K562 (cell line): ENCODE measurements around the gene COL4A1. TPM values are rescaled to one million over a fixed set of nuclear protein-coding genes. Genes with fewer than 3 reads are reported as not detected.

Source experiments
- ATAC-seq: fragments of 200-7000 bp; cut with Tn5 transposase; 3 replicates; pipeline ENCODE4 v1.9.1; 2020; ENCODE audit warnings: moderate library complexity
- BruUV-seq: library from RNA; stranded (reverse); fragments of 400-500 nt; replicated peaks from 2 replicates; lab custom pipeline; 2021; lab: Mats Ljungman, UMichigan
- CTCF ChIA-PET: fragments of 300-600 bp; formaldehyde crosslinking; extraction: SDS; loops from one replicate; lab custom pipeline; 2021; ENCODE audit warnings: low intra/inter-chr PET ratio; lab: Yijun Ruan, JAX
- POLR2A ChIA-PET: fragments of 300-600, 350-650 bp; sonication (Branson Sonifier 250); formaldehyde crosslinking; extraction: SDS; loops from one replicate; lab custom pipeline; 2021; ENCODE audit warnings: antibody characterized with exemption, inconsistent platforms; lab: Yijun Ruan, JAX
- DNase-seq, 4 experiments: peaks; one replicate each; pipeline versions ENCODE4 v3.0.0 to v3.0.0-alpha.2; 2011 to 2018; ENCODE audit warnings: low spot score in 3 of 4, mixed read lengths in 3 of 4; ENCODE audit errors: extremely low read depth in 1 of 4
- FAIRE-seq: peaks from 2 replicates; lab custom pipeline; 2011; peaks lifted over from hg19 to GRCh38; lab: Jason Lieb, UNC
- H2AFZ ChIP-seq: 2 replicates; pipeline ENCODE4 v1.6.0; 2011; ENCODE audit warnings: low read depth, low read length, control low read depth, inconsistent platforms
- H3K27ac ChIP-seq: fragments of 200-600 bp; 3 replicates; pipeline ENCODE4 v1.8.0; 2011; ENCODE audit warnings: low read depth, mild to moderate bottlenecking, control low read depth, inconsistent platforms, low read length, moderate library complexity, mixed read lengths; ENCODE audit errors: extremely low read depth
- H3K27me3 ChIP-seq, 2 experiments: fragments of 300-600 bp in 1 of 2; 2 replicates in 1 of 2; 3 replicates in 1 of 2; pipeline versions ENCODE4 v1.6.0 to v1.8.0; 2011; ENCODE audit warnings: inconsistent platforms in 2 of 2, low read length in 2 of 2, mild to moderate bottlenecking in 1 of 2, mixed read lengths in 1 of 2, moderate library complexity in 1 of 2; ENCODE audit not compliant: control insufficient read depth in 2 of 2, insufficient read depth in 2 of 2
- H3K36me3 ChIP-seq: fragments of 300-600 bp; 3 replicates; pipeline ENCODE4 v1.8.0; 2011; ENCODE audit warnings: mild to moderate bottlenecking, low read length, inconsistent platforms; ENCODE audit not compliant: control insufficient read depth, insufficient read depth
- H3K4me1 ChIP-seq, 2 experiments: fragments of 200-600 bp in 1 of 2; replicated peaks in 1 of 2; 2 replicates in 1 of 2; 3 replicates in 1 of 2; pipeline versions ENCODE4 v1.5.1 to v1.8.0; 2011; ENCODE audit warnings: inconsistent platforms in 2 of 2, low read length in 2 of 2, mild to moderate bottlenecking in 1 of 2, mixed read lengths in 1 of 2, moderate library complexity in 1 of 2; ENCODE audit not compliant: control insufficient read depth in 2 of 2, insufficient read depth in 2 of 2
- H3K4me2 ChIP-seq: 2 replicates; pipeline ENCODE4 v1.6.1; 2011; ENCODE audit warnings: low read length, control low read depth, inconsistent platforms, mixed read lengths; ENCODE audit not compliant: insufficient read depth
- H3K4me3 ChIP-seq: fragments of 200-600 bp; sonication (generic), shearing (Covaris generic); 2 replicates; pipeline ENCODE4 v1.5.1; 2016; ENCODE audit warnings: control low read depth, inconsistent platforms
- H3K79me2 ChIP-seq: fragments of 200-600 bp; 3 replicates; pipeline ENCODE4 v1.8.0; 2011; ENCODE audit warnings: low read length, inconsistent platforms; ENCODE audit not compliant: control insufficient read depth, insufficient read depth
- H3K9ac ChIP-seq, 2 experiments: 2 replicates each; pipeline versions ENCODE4 v1.6.0 to v1.6.1; 2011; ENCODE audit warnings: low read depth in 2 of 2, low read length in 2 of 2, control low read depth in 1 of 2, inconsistent platforms in 1 of 2, mild to moderate bottlenecking in 1 of 2, mixed read lengths in 1 of 2; ENCODE audit not compliant: insufficient read depth in 1 of 2
- H3K9me1 ChIP-seq: one replicate; pipeline ENCODE4 v1.6.0; 2011; ENCODE audit warnings: inconsistent platforms, mild to moderate bottlenecking, low read length, moderate library complexity; ENCODE audit not compliant: control insufficient read depth, insufficient read depth
- H3K9me3 ChIP-seq: replicated peaks from 2 replicates; pipeline ENCODE4 v1.5.1; 2011; ENCODE audit warnings: low read depth, low read length, inconsistent platforms; ENCODE audit not compliant: control insufficient read depth, insufficient read depth
- H4K20me1 ChIP-seq: replicated peaks from 2 replicates; pipeline ENCODE4 v1.6.1; 2011; ENCODE audit warnings: low read length, inconsistent platforms, mixed read lengths; ENCODE audit not compliant: control insufficient read depth, insufficient read depth
- CHCHD3 ChIP-seq: fragments of 250-450 bp; sonication (Bioruptor Pico); IDR thresholded peaks from 2 replicates; pipeline ENCODE4 v2.1.2; 2022; ENCODE audit warnings: mild to moderate bottlenecking
- EZH2 ChIP-seq: IDR thresholded peaks from 2 replicates; pipeline ENCODE4 v1.6.1; 2012; ENCODE audit warnings: low read depth, mild to moderate bottlenecking, inconsistent platforms, low read length, borderline replicate concordance
- MAFF ChIP-seq: IDR thresholded peaks from 2 replicates; pipeline ENCODE4 v1.6.1; 2012; ENCODE audit warnings: low read length, improper control_type of control experiment
- MTA1 ChIP-seq: fragments of 450-650 bp; IDR thresholded peaks from 2 replicates; pipeline ENCODE4 v1.6.1; 2017; ENCODE audit warnings: borderline replicate concordance
- MYC ChIP-seq, 2 experiments: fragments of 250-450 bp in 1 of 2; sonication (Bioruptor Pico) in 1 of 2; IDR thresholded peaks; 2 replicates each; pipeline versions ENCODE4 v1.5.1 to v1.6.1; 2012 to 2021; ENCODE audit warnings: low read depth in 2 of 2, borderline replicate concordance in 1 of 2, improper control_type of control experiment in 1 of 2, low read length in 1 of 2, mild to moderate bottlenecking in 1 of 2, moderate library complexity in 1 of 2
- TOE1 ChIP-seq, 2 experiments: fragments of 450-650 bp in 1 of 2; sonication (generic) in 1 of 2; formaldehyde crosslinking in 1 of 2; IDR thresholded peaks; 2 replicates each; pipeline versions ENCODE4 v1.7.1 to v1.8.0; 2016 to 2022; ENCODE audit warnings: borderline replicate concordance in 2 of 2, mild to moderate bottlenecking in 2 of 2, antibody characterized with exemption in 1 of 2, inconsistent platforms in 1 of 2, low read depth in 1 of 2, missing genetic modification reagents in 1 of 2, moderate library complexity in 1 of 2
- ZKSCAN3 ChIP-seq: fragments of 250-450 bp; sonication (Bioruptor Pico); IDR thresholded peaks from 2 replicates; pipeline ENCODE4 v1.4.0; 2020
- ZNF695 ChIP-seq: fragments of 450-650 bp; formaldehyde crosslinking; IDR thresholded peaks from 2 replicates; pipeline ENCODE4 v1.4.0; 2020; ENCODE audit warnings: mild to moderate bottlenecking, moderate library complexity
- WGBS: fragments of 100-300 bp; shearing (Covaris generic); methylation state at CpG from one replicate; pipeline ENCODE4 v1.1.6; 2016; ENCODE audit warnings: low coverage, mixed read lengths; ENCODE audit not compliant: insufficient coverage; ENCODE audit errors: missing lambda C conversion rate; 5-methylcytosine and 5-hydroxymethylcytosine counted together
- in situ Hi-C: fragments of 300-500 bp; cut with MboI; formaldehyde crosslinking; loops from 4 replicates; pipeline ENCODE4 v1.15.0; 2018; ENCODE audit warnings: inconsistent platforms, mixed read lengths
- intact Hi-C: fragments of 100-400 bp; cut with micrococcal nuclease; formaldehyde crosslinking; loops from 2 replicates; pipeline ENCODE4 v1.14.2; 2022
- polyA plus RNA-seq, 8 experiments: library from polyadenylated mRNA; depleted of rRNA in 4 of 8; stranded (reverse) in 5 of 8; unstranded in 3 of 8; fragments of >200 nt; fragmentation: Nextera tagmentation in 2 of 8; fragmentation: Illumina TruSeq in 1 of 8; extraction: Ambion mirVana in 2 of 8; extraction: Trizol in 1 of 8; gene quantifications; 2 replicates each; pipeline versions ENCODE4 v1.2.1 to v1.2.3, GENCODE V29; 2011 to 2014; ENCODE audit warnings: inconsistent platforms in 1 of 8, missing spikeins in 1 of 8
- total RNA-seq, 7 experiments: library from RNA; depleted of rRNA in 6 of 7; stranded (reverse); fragments of >200 nt in 6 of 7; fragmentation: Illumina TruSeq in 2 of 7; extraction: Trizol in 2 of 7; gene quantifications; 2 replicates each; pipeline versions ENCODE4 v1.2.1 to v1.2.3, GENCODE V29; 2011 to 2021; ENCODE audit warnings: low replicate concordance in 1 of 7
- TF ChIP-seq, protein P1 (sequence below), 2 experiments: fragments of 450-650 bp in 1 of 2; IDR thresholded peaks; 2 replicates each; pipeline ENCODE4 v1.6.1; 2011 to 2017; ENCODE audit warnings: low read depth in 2 of 2, antibody characterized with exemption in 1 of 2, borderline replicate concordance in 1 of 2, low read length in 1 of 2, mild to moderate bottlenecking in 1 of 2, mixed read lengths in 1 of 2; ENCODE audit not compliant: control insufficient read depth in 1 of 2
- TF ChIP-seq, protein P2 (sequence below), 2 experiments: IDR thresholded peaks in 1 of 2; conservative IDR thresholded peaks in 1 of 2; 2 replicates each; pipeline ENCODE4 v1.6.1; 2016; ENCODE audit warnings: low read depth in 2 of 2, mild to moderate bottlenecking in 1 of 2, missing compliant biosample characterization in 1 of 2, missing genetic modification characterization in 1 of 2, moderate library complexity in 1 of 2
- TF ChIP-seq, protein P3 (sequence below): fragments of 450-650 bp; formaldehyde crosslinking; IDR thresholded peaks from 2 replicates; pipeline ENCODE4 v1.4.0; 2020; ENCODE audit warnings: mild to moderate bottlenecking, mixed read lengths

Gene COL4A1
- total and polyA plus RNA-seq, 9 of the 15 experiments (the other 6 are each of a cell fraction or from before 2014, with no cell fraction given), result 0.35 TPM; not detected in 8

DNA sequence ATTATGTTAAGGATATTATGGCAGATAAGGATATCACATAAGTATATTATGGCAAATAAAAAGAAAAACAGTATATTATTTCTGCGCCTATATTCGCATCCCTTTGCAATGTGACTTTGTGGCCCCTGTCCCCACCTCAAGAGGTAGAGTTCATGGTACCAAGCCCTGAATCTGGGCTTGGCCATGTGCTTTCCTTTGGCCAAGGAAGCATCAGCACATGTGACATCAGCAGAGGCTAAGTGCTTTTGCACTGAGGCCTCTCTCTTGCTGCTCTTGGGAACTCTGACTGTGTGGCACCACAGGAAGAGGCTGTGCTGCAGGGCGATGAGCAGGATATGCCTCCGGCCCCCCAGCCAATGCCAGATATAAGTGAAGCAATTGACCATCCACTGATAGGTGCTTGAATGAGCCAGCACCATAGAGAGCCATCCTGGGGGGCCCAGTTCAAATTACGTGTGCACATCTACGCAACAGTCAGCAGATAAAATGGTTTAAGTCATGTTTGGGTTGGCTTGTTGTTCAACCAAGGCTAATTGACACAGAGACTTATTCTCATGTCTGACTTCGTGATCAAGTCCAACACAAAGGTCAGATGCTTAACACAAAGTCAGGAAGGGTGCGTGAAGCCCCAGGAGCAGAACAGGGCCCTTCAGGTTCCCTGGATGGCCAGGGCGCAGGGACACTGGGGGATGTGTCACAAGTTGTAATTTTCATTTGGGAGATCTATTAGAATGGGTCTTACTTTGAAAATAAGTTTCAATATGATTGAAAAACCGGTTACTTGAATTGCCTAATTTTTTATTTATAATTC lies 173.3 kb downstream of the COL4A1 start:
- no peak overlapping the region for H3K27ac ChIP-seq
- no peak overlapping the region for H2AFZ ChIP-seq
- H3K4me2 ChIP-seq, result no peak overlapping the region
- no peaks in the 10 kb centered on the region for H3K9me3 ChIP-seq
- DNase-seq (no peak), FAIRE-seq (no peak), ATAC-seq (no peak)
- POLR2A ChIA-PET, result no interaction called here
- H3K79me2 ChIP-seq, result no peaks in the 10 kb centered on the region
- H3K4me1 ChIP-seq, result peaks cover 2 to 8% of the 10 kb centered on the region in 2 experiments; a peak in 3 of 5 replicates
- in situ Hi-C loops, result no loop called here
- H4K20me1 ChIP-seq, result no peaks in the 10 kb centered on the region
- H3K36me3 ChIP-seq, result no peaks in the 10 kb centered on the region
- CTCF ChIA-PET, result no interaction called here
- H3K4me3 ChIP-seq, result no peak overlapping the region
- no peaks in the 10 kb centered on the region for H3K9me1 ChIP-seq
- no peak overlapping the region for H3K9ac ChIP-seq
- H3K27me3 ChIP-seq, result peaks cover 0 to 41% of the 10 kb centered on the region in 2 experiments; a peak in 3 of 5 replicates
- no TSS peak for BruUV-seq
- WGBS, result 0% methylated on average over 8 of the region's 10 CpGs
- no peak for TF ChIP-seq ZKSCAN3 (CRISPR knock-in tag)
- no peak for TF ChIP-seq CHCHD3 (CRISPR knock-in tag)
- TF ChIP-seq, protein P1, sequence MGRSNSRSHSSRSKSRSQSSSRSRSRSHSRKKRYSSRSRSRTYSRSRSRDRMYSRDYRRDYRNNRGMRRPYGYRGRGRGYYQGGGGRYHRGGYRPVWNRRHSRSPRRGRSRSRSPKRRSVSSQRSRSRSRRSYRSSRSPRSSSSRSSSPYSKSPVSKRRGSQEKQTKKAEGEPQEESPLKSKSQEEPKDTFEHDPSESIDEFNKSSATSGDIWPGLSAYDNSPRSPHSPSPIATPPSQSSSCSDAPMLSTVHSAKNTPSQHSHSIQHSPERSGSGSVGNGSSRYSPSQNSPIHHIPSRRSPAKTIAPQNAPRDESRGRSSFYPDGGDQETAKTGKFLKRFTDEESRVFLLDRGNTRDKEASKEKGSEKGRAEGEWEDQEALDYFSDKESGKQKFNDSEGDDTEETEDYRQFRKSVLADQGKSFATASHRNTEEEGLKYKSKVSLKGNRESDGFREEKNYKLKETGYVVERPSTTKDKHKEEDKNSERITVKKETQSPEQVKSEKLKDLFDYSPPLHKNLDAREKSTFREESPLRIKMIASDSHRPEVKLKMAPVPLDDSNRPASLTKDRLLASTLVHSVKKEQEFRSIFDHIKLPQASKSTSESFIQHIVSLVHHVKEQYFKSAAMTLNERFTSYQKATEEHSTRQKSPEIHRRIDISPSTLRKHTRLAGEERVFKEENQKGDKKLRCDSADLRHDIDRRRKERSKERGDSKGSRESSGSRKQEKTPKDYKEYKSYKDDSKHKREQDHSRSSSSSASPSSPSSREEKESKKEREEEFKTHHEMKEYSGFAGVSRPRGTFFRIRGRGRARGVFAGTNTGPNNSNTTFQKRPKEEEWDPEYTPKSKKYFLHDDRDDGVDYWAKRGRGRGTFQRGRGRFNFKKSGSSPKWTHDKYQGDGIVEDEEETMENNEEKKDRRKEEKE (IDR thresholded peaks at IDR 0.05; ENCODE audit: borderline replicate concordance in 1 of 2, control insufficient read depth in 1 of 2, low read depth in 2 of 2, low read length in 1 of 2), result no peak
- no peak for TF ChIP-seq MTA1
- TF ChIP-seq, protein P2, sequence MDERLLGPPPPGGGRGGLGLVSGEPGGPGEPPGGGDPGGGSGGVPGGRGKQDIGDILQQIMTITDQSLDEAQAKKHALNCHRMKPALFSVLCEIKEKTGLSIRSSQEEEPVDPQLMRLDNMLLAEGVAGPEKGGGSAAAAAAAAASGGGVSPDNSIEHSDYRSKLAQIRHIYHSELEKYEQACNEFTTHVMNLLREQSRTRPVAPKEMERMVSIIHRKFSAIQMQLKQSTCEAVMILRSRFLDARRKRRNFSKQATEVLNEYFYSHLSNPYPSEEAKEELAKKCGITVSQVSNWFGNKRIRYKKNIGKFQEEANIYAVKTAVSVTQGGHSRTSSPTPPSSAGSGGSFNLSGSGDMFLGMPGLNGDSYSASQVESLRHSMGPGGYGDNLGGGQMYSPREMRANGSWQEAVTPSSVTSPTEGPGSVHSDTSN (CRISPR knock-in tag; IDR thresholded peaks at IDR 0.05; ENCODE audit: low read depth), result no peak
- TF ChIP-seq, protein P2 (tag; conservative IDR thresholded peaks at IDR 0.05; ENCODE audit: low read depth), result no peak
- TF ChIP-seq, protein P3, sequence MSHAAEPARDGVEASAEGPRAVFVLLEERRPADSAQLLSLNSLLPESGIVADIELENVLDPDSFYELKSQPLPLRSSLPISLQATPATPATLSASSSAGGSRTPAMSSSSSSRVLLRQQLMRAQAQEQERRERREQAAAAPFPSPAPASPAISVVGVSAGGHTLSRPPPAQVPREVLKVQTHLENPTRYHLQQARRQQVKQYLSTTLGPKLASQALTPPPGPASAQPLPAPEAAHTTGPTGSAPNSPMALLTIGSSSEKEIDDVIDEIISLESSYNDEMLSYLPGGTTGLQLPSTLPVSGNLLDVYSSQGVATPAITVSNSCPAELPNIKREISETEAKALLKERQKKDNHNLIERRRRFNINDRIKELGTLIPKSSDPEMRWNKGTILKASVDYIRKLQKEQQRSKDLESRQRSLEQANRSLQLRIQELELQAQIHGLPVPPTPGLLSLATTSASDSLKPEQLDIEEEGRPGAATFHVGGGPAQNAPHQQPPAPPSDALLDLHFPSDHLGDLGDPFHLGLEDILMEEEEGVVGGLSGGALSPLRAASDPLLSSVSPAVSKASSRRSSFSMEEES (CRISPR knock-in tag), result no peak
- TF ChIP-seq MAFF, result no peak
- no peak for TF ChIP-seq MYC (IDR thresholded peaks at IDR 0.05; ENCODE audit: low read depth, low read length)
- TF ChIP-seq MYC (CRISPR knock-in tag; IDR thresholded peaks at IDR 0.05; ENCODE audit: borderline replicate concordance, low read depth), result no peak
- no peak for TF ChIP-seq TOE1 (IDR thresholded peaks at IDR 0.05; ENCODE audit: borderline replicate concordance)
- no peak for TF ChIP-seq TOE1 (CRISPR knock-in tag; IDR thresholded peaks at IDR 0.05; ENCODE audit: borderline replicate concordance, low read depth)
- no peak for TF ChIP-seq EZH2
- no peak for TF ChIP-seq ZNF695
- intact Hi-C loops, result no loop called here
